Measurements from ENCODE around the gene CAMK1D.
"Not testable (repeated sequence)": the region's sequence is repeated elsewhere in the genome, so short reads cannot be mapped to it uniquely, and the experiment has no call there.

Gene CAMK1D

DNA sequence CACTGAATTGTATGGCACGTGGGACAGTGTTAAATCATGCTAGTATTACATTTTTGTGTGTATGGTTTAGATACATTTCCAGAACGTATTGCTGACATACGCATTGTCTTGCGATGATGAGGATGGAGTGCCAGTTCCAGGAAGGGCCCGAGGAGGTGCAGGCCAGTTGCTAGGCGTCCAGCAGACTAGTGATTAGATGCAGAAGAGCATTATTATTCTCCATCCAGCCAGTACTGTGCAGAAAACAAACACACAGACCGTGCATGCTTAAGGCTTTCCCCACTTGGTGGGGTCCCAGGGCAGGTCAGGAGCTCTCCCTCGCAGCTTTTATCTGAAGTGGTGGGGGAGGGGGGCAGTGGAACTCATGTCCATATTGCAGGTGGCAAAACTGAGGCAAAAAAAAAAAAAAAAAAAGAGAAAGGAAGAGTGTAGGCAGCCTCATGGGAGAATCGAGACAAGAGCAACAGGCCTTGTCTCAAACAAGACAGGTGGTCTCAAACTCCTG lies 189.2 kb downstream of the CAMK1D start:
- no peaks in the 10 kb centered on the region for H3K36me3 ChIP-seq (ENCODE audit: insufficient read depth, low read length)
- no peaks in the 10 kb centered on the region for H3K27me3 ChIP-seq (ENCODE audit: control insufficient read depth in 1 of 2, insufficient read depth in 2 of 2, low read length in 2 of 2)
- no peak overlapping the region for H3K9ac ChIP-seq (ENCODE audit: low read length)
- no peaks in the 10 kb centered on the region for H3K9me3 ChIP-seq (ENCODE audit: low read length)
- no peak overlapping the region for H3K27ac ChIP-seq (ENCODE audit: low read depth, low read length)
- no peak overlapping the region for H3K4me3 ChIP-seq (ENCODE audit: low read depth in 1 of 2, low read length in 2 of 2)
- no peaks in the 10 kb centered on the region for H3K4me1 ChIP-seq (ENCODE audit: insufficient read depth, low read length)

DNA sequence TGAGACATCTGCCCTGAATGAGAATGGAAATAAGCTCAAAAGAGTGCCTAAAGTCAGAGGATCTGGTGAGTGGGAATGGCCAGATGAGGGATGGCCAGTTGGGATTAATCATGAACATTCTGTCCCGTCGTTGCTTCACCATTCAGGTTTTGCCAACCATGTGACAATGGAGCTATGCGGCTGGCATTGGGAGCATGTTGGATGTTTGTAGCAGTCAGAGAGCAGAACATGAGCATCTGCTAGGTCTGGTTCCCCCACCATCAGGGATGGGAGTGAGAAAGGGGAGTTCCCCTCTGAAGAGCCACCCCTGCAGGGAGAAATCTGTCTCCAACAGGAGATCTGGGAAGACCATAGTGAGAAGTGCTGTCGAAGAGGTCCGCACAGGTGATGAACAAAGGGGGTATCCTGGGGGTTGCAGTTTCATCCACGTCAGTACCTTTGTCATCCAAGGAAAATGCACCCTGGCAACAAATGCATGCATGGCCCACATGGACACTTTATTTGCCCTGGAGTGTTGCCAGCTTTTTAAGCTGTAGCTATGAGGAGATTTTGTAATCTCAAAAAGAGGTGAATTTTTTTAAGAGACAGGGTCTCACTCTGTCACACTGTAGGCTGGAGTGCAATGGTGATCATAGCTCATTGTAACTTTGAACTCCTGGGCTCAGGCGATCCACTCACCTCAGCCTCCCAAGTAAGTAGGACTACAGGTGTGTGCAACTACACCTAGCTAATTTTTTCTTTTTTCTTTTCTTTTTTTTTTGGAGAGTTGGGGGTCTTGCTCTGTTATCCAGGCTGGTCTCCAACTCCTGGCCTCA lies 190.2 kb downstream of the CAMK1D start:
- no peak overlapping the region for H3K4me3 ChIP-seq (ENCODE audit: low read depth in 1 of 2, low read length in 2 of 2)
- no peaks in the 10 kb centered on the region for H3K27me3 ChIP-seq (ENCODE audit: control insufficient read depth in 1 of 2, insufficient read depth in 2 of 2, low read length in 2 of 2)
- H3K9ac ChIP-seq (ENCODE audit: low read length): no peak overlapping the region
- no peaks in the 10 kb centered on the region for H3K9me3 ChIP-seq (ENCODE audit: low read length)
- H3K4me1 ChIP-seq (ENCODE audit: insufficient read depth, low read length): no peaks in the 10 kb centered on the region
- no peak overlapping the region for H3K27ac ChIP-seq (ENCODE audit: low read depth, low read length)
- no peaks in the 10 kb centered on the region for H3K36me3 ChIP-seq (ENCODE audit: insufficient read depth, low read length)

DNA sequence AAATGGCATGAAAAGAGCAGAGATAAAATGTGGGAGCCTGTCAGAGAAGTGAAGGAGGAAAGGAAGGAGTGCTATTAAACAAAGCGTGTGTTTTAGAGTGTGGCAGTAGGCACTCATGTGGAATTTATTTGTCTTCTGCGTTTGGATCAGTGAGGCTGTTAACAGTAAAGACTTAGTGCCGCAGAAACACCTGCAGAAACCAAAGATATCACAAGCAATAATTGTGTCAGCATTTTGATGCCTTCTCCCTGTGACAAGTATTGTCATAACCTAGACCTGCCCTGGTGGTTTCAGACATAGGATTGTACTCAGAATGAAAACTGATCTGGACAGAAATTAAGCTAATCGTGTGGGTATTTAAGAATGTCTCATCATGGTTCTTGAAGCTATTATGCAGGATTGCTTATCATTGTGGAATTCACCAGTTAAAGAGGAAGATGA lies 191.0 kb downstream of the CAMK1D start:
- no peaks in the 10 kb centered on the region for H3K4me1 ChIP-seq (ENCODE audit: insufficient read depth, low read length)
- H3K27ac ChIP-seq (ENCODE audit: low read depth, low read length): no peak overlapping the region
- no peaks in the 10 kb centered on the region for H3K9me3 ChIP-seq (ENCODE audit: low read length)
- H3K36me3 ChIP-seq (ENCODE audit: insufficient read depth, low read length): no peaks in the 10 kb centered on the region
- H3K9ac ChIP-seq (ENCODE audit: low read length): no peak overlapping the region
- H3K27me3 ChIP-seq (ENCODE audit: control insufficient read depth in 1 of 2, insufficient read depth in 2 of 2, low read length in 2 of 2): no peaks in the 10 kb centered on the region
- H3K4me3 ChIP-seq (ENCODE audit: low read depth in 1 of 2, low read length in 2 of 2): no peak overlapping the region

DNA sequence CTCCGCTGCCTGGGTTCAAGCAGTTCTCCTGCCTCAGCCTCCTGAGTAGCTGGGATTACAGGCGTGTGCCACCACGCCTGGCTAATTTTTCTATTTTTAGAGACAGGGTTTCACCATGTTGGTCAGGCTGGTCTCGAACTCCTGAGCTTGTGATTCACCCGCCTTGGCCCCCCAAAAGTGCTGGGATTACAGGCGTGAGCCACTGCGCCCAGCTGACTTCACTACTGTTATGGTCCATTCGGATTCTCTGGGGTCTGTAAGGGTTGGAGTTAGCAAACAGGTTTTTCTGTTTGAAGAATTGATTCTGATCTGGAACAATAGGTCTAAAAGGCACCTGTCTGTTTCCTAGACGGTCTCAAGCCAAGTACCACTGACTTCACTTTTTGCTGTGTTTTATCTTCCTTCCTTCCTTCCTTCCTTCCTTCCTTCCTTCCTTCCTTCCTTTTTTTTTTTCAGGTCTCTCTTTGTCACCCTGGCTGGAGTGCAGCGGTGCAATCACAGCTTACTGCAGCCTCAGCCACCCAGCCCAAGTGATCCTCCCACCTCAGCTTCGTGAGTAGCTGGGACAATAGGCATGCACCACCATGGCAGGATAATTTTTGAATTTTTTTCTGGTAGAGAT lies 192.2 kb downstream of the CAMK1D start:
- Histone ChIP-seq H3K9me3 (ENCODE audit: low read length) (no peaks in the 10 kb centered on the region), H3K27ac (ENCODE audit: low read depth, low read length) (no peak overlapping the region), H3K27me3 (ENCODE audit: control insufficient read depth in 1 of 2, insufficient read depth in 2 of 2, low read length in 2 of 2) (no peaks in the 10 kb centered on the region), H3K4me1 (ENCODE audit: insufficient read depth, low read length) (no peaks in the 10 kb centered on the region), H3K36me3 (ENCODE audit: insufficient read depth, low read length) (no peaks in the 10 kb centered on the region), H3K4me3 (ENCODE audit: low read depth in 1 of 2, low read length in 2 of 2) (no peak overlapping the region), H3K9ac (ENCODE audit: low read length) (no peak overlapping the region)

DNA sequence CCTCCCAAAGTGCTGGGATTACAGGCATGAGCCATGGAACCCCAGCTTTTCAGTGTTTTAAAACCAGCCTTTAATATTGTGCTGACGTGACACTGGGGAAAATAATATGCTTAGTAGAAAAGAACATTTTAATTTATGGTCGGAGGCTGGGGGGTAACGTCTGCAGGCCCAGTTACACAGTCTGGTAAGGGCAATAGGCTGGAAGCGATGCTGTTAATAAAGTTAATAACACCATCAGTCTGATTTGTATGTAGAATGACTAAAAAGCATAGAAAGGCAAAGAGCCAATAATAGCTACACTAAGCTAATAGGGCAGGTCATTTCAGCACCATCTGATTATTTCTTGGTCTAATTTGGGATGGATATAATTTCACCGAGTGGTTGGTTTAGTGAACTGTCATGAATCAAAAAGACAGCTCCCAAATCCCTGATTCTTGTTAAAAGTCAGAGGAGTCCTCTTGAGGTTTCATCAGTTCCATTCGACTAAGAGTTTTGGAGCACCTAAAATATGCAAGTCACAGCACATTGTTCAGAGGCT lies 192.9 kb downstream of the CAMK1D start:
- Histone ChIP-seq H3K4me1 (ENCODE audit: insufficient read depth, low read length) (no peaks in the 10 kb centered on the region), H3K27ac (ENCODE audit: low read depth, low read length) (no peak overlapping the region), H3K27me3 (ENCODE audit: control insufficient read depth in 1 of 2, insufficient read depth in 2 of 2, low read length in 2 of 2) (no peaks in the 10 kb centered on the region), H3K9ac (ENCODE audit: low read length) (no peak overlapping the region), H3K36me3 (ENCODE audit: insufficient read depth, low read length) (no peaks in the 10 kb centered on the region), H3K9me3 (ENCODE audit: low read length) (no peaks in the 10 kb centered on the region), H3K4me3 (ENCODE audit: low read depth in 1 of 2, low read length in 2 of 2) (no peak overlapping the region)

DNA sequence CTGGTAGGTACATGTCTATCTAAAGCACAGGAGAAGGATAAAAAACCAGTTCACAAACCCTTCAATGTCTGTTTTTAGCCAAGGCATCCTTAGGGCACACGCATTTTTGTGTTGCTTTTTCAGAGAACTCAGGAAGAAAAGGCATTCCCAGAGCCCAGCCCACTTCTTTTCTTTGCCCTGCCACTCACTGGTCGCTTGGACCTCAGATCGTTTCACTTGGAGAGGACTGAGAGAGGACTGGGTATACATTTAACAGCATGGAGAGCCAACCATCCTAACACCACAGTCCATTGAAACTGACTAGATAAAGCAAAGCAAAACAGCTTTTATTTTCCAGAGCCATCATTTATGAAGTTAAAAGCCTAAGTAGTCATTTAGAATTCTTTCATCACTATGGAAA lies 194.2 kb downstream of the CAMK1D start:
- Histone ChIP-seq H3K4me1 (ENCODE audit: insufficient read depth, low read length) (no peaks in the 10 kb centered on the region), H3K9me3 (ENCODE audit: low read length) (no peaks in the 10 kb centered on the region), H3K4me3 (ENCODE audit: low read depth in 1 of 2, low read length in 2 of 2) (no peak overlapping the region), H3K27me3 (ENCODE audit: control insufficient read depth in 1 of 2, insufficient read depth in 2 of 2, low read length in 2 of 2) (no peaks in the 10 kb centered on the region), H3K9ac (ENCODE audit: low read length) (no peak overlapping the region), H3K27ac (ENCODE audit: low read depth, low read length) (no peak overlapping the region), H3K36me3 (ENCODE audit: insufficient read depth, low read length) (no peaks in the 10 kb centered on the region)

DNA sequence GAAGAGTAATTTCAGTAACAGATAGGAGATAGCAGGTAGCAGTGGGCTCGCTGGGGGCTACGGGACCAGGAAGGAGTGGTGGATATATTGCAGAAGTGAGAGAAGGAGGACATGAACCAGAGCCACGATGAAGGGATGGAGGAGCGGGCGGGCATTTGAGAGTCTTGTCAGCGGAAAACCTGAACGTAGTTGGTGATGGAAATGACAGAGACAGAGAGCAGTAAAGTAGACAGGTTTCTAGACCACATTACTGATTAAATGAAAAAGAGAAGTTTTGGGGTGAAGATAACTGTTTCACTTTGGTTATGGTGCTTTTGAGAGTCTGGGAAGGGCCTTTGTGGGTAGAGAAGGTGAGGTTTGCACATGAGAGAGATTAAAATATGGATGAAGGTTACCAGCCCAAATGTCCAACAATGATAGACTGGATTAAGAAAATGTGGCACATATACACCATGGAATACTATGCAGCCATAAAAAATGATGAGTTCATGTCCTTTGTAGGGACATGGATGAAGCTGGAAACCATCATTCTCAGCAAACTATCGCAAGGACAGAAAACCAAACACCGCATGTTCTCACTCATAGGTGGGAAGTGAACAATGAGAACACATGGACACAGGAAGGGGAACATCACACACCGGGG lies 196.9 kb downstream of the CAMK1D start:
- H3K4me1 ChIP-seq (ENCODE audit: insufficient read depth, low read length); H3K27me3 ChIP-seq (ENCODE audit: control insufficient read depth in 1 of 2, insufficient read depth in 2 of 2, low read length in 2 of 2); H3K36me3 ChIP-seq (ENCODE audit: insufficient read depth, low read length); H3K27ac ChIP-seq (ENCODE audit: low read depth, low read length); H3K9me3 ChIP-seq (ENCODE audit: low read length); H3K9ac ChIP-seq (ENCODE audit: low read length); H3K4me3 ChIP-seq (ENCODE audit: low read depth in 1 of 2, low read length in 2 of 2): not testable (repeated sequence)

DNA sequence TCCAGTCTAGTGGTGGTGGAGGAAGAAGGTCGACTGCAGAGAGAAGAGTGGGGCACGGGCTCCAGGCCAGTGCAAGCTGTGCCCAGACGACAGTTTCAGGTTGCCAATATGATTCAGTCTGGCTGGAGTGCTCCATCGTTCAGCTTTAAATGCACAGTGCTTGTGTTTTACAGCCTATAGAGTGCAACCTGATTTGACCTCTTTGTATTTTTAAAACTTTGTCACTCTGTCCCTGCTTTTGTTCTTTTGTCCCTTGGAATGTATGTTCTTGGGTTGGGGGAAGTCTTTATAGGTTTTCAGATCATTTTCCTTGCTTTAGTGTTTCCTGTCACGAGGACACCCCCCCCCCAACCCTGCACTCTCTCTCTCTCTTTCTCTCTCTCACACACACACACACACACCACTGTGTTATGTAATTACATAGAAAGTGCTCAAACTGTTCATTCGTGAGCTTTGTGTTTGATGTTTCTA lies 198.0 kb downstream of the CAMK1D start:
- Histone ChIP-seq H3K4me3 (ENCODE audit: low read depth in 1 of 2, low read length in 2 of 2) (no peak overlapping the region), H3K27ac (ENCODE audit: low read depth, low read length) (no peak overlapping the region), H3K36me3 (ENCODE audit: insufficient read depth, low read length) (no peaks in the 10 kb centered on the region), H3K9ac (ENCODE audit: low read length) (no peak overlapping the region), H3K27me3 (ENCODE audit: control insufficient read depth in 1 of 2, insufficient read depth in 2 of 2, low read length in 2 of 2) (no peaks in the 10 kb centered on the region), H3K4me1 (ENCODE audit: insufficient read depth, low read length) (no peaks in the 10 kb centered on the region), H3K9me3 (ENCODE audit: low read length) (no peaks in the 10 kb centered on the region)

DNA sequence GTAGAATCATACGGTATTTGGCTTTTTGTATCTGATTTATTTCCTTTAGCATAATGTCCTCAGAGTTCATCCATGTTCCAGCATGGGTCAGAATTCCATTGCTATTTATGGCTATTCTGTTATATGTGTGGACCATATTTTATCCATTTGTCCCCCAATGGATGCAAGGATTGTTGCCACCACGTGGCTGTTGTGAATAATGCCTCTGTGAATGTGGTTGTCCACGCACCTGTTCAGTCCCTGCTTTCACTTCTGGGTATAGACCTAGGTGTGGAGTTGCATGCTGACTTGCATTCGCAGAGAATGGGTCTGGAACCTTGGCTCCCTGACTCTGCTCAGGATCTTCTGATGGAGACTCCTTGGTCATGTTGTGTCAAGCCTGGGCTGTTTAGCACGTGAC lies 199.9 kb downstream of the CAMK1D start:
- H3K9me3 ChIP-seq (ENCODE audit: low read length): no peaks in the 10 kb centered on the region
- no peak overlapping the region for H3K9ac ChIP-seq (ENCODE audit: low read length)
- H3K27ac ChIP-seq (ENCODE audit: low read depth, low read length): no peak overlapping the region

DNA sequence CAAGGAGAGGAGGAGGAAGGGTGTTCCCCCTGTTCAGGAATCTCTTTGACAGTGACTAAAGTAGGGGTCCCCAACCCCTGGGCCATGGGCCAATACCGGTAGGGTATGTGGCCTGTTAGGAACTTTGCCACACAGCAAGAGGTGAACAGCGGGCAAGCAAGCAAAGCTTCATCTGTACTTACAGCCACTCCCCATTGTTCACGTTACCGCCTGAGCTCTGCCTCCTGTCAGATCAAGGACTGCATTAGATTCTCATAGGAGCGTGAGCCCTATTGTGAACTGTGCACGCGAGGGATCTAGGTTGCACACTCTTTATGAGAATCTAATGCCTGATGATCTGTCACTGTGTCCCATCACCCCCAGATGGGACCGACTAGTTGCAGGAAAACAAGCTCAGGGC lies 201.6 kb downstream of the CAMK1D start:
- H3K4me1 ChIP-seq (ENCODE audit: insufficient read depth, low read length): no peaks in the 10 kb centered on the region
- no peaks in the 10 kb centered on the region for H3K27me3 ChIP-seq (ENCODE audit: control insufficient read depth in 1 of 2, insufficient read depth in 2 of 2, low read length in 2 of 2)
- H3K36me3 ChIP-seq (ENCODE audit: insufficient read depth, low read length): peaks cover 6% of the 10 kb centered on the region
- no peak overlapping the region for H3K9ac ChIP-seq (ENCODE audit: low read length)
- H3K27ac ChIP-seq (ENCODE audit: low read depth, low read length): no peak overlapping the region
- no peak overlapping the region for H3K4me3 ChIP-seq (ENCODE audit: low read depth in 1 of 2, low read length in 2 of 2)
- no peaks in the 10 kb centered on the region for H3K9me3 ChIP-seq (ENCODE audit: low read length)

More for the DNA sequence above, 199.9 kb downstream of the CAMK1D start:
- H3K36me3 ChIP-seq (ENCODE audit: insufficient read depth, low read length): peaks cover 6% of the 10 kb centered on the region
- no peaks in the 10 kb centered on the region for H3K4me1 ChIP-seq (ENCODE audit: insufficient read depth, low read length)
- no peak overlapping the region for H3K4me3 ChIP-seq (ENCODE audit: low read depth in 1 of 2, low read length in 2 of 2)
- H3K27me3 ChIP-seq (ENCODE audit: control insufficient read depth in 1 of 2, insufficient read depth in 2 of 2, low read length in 2 of 2): no peaks in the 10 kb centered on the region

DNA sequence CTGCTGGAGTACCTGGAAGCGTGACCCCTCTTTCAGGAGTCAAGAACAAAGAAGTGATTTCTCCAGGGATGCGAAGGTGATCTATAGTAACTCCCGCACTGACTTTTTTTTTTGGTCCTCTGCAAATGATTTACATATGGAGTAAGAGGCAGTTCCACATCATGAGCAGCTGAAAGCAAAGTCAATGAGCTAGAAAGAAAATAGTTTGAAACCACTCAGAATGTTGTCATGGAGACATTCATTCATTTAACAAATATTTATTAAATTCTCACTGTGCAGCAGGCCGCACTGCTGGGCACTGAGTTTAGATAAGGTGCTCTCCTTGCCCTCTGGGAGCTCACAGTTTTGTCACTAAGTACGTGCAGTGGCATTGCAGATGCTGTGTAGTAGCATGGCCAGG lies 206.7 kb downstream of the CAMK1D start:
- Histone ChIP-seq H3K4me1 (ENCODE audit: insufficient read depth, low read length) (no peaks in the 10 kb centered on the region), H3K9me3 (ENCODE audit: low read length) (no peaks in the 10 kb centered on the region), H3K27me3 (ENCODE audit: control insufficient read depth in 1 of 2, insufficient read depth in 2 of 2, low read length in 2 of 2) (no peaks in the 10 kb centered on the region), H3K27ac (ENCODE audit: low read depth, low read length) (no peak overlapping the region), H3K4me3 (ENCODE audit: low read depth in 1 of 2, low read length in 2 of 2) (no peak overlapping the region), H3K36me3 (ENCODE audit: insufficient read depth, low read length) (peaks cover 6% of the 10 kb centered on the region), H3K9ac (ENCODE audit: low read length) (no peak overlapping the region)

All from muscle layer of colon (tissue), 2 donors.